K562 (cell line): ENCODE data around the gene PARD3B. TPM values are rescaled to one million over a fixed set of nuclear protein-coding genes. Genes with fewer than 3 reads are reported as not detected.

Source experiments
- ATAC-seq: fragments of 200-7000 bp; cut with Tn5 transposase; 3 replicates; pipeline ENCODE4 v1.9.1; 2020; ENCODE audit warnings: moderate library complexity
- BruUV-seq: library from RNA; stranded (reverse); fragments of 400-500 nt; replicated peaks from 2 replicates; lab custom pipeline; 2021; lab: Mats Ljungman, UMichigan
- CTCF ChIA-PET: fragments of 300-600 bp; formaldehyde crosslinking; extraction: SDS; loops from one replicate; lab custom pipeline; 2021; ENCODE audit warnings: low intra/inter-chr PET ratio; lab: Yijun Ruan, JAX
- POLR2A ChIA-PET: fragments of 300-600, 350-650 bp; sonication (Branson Sonifier 250); formaldehyde crosslinking; extraction: SDS; loops from one replicate; lab custom pipeline; 2021; ENCODE audit warnings: antibody characterized with exemption, inconsistent platforms; lab: Yijun Ruan, JAX
- DNase-seq, 4 experiments: peaks; one replicate each; pipeline versions ENCODE4 v3.0.0 to v3.0.0-alpha.2; 2011 to 2018; ENCODE audit warnings: low spot score in 3 of 4, mixed read lengths in 3 of 4; ENCODE audit errors: extremely low read depth in 1 of 4
- FAIRE-seq: peaks from 2 replicates; lab custom pipeline; 2011; peaks lifted over from hg19 to GRCh38; lab: Jason Lieb, UNC
- H2AFZ ChIP-seq: 2 replicates; pipeline ENCODE4 v1.6.0; 2011; ENCODE audit warnings: low read depth, low read length, control low read depth, inconsistent platforms
- H3K27ac ChIP-seq: fragments of 200-600 bp; 3 replicates; pipeline ENCODE4 v1.8.0; 2011; ENCODE audit warnings: low read depth, mild to moderate bottlenecking, control low read depth, inconsistent platforms, low read length, moderate library complexity, mixed read lengths; ENCODE audit errors: extremely low read depth
- H3K27me3 ChIP-seq, 2 experiments: fragments of 300-600 bp in 1 of 2; 2 replicates in 1 of 2; 3 replicates in 1 of 2; pipeline versions ENCODE4 v1.6.0 to v1.8.0; 2011; ENCODE audit warnings: inconsistent platforms in 2 of 2, low read length in 2 of 2, mild to moderate bottlenecking in 1 of 2, mixed read lengths in 1 of 2, moderate library complexity in 1 of 2; ENCODE audit not compliant: control insufficient read depth in 2 of 2, insufficient read depth in 2 of 2
- H3K36me3 ChIP-seq: fragments of 300-600 bp; 3 replicates; pipeline ENCODE4 v1.8.0; 2011; ENCODE audit warnings: mild to moderate bottlenecking, low read length, inconsistent platforms; ENCODE audit not compliant: control insufficient read depth, insufficient read depth
- H3K4me1 ChIP-seq, 2 experiments: fragments of 200-600 bp in 1 of 2; replicated peaks in 1 of 2; 2 replicates in 1 of 2; 3 replicates in 1 of 2; pipeline versions ENCODE4 v1.5.1 to v1.8.0; 2011; ENCODE audit warnings: inconsistent platforms in 2 of 2, low read length in 2 of 2, mild to moderate bottlenecking in 1 of 2, mixed read lengths in 1 of 2, moderate library complexity in 1 of 2; ENCODE audit not compliant: control insufficient read depth in 2 of 2, insufficient read depth in 2 of 2
- H3K4me2 ChIP-seq: 2 replicates; pipeline ENCODE4 v1.6.1; 2011; ENCODE audit warnings: low read length, control low read depth, inconsistent platforms, mixed read lengths; ENCODE audit not compliant: insufficient read depth
- H3K4me3 ChIP-seq: fragments of 200-600 bp; sonication (generic), shearing (Covaris generic); 2 replicates; pipeline ENCODE4 v1.5.1; 2016; ENCODE audit warnings: control low read depth, inconsistent platforms
- H3K79me2 ChIP-seq: fragments of 200-600 bp; 3 replicates; pipeline ENCODE4 v1.8.0; 2011; ENCODE audit warnings: low read length, inconsistent platforms; ENCODE audit not compliant: control insufficient read depth, insufficient read depth
- H3K9ac ChIP-seq, 2 experiments: 2 replicates each; pipeline versions ENCODE4 v1.6.0 to v1.6.1; 2011; ENCODE audit warnings: low read depth in 2 of 2, low read length in 2 of 2, control low read depth in 1 of 2, inconsistent platforms in 1 of 2, mild to moderate bottlenecking in 1 of 2, mixed read lengths in 1 of 2; ENCODE audit not compliant: insufficient read depth in 1 of 2
- H3K9me1 ChIP-seq: one replicate; pipeline ENCODE4 v1.6.0; 2011; ENCODE audit warnings: inconsistent platforms, mild to moderate bottlenecking, low read length, moderate library complexity; ENCODE audit not compliant: control insufficient read depth, insufficient read depth
- H3K9me3 ChIP-seq: replicated peaks from 2 replicates; pipeline ENCODE4 v1.5.1; 2011; ENCODE audit warnings: low read depth, low read length, inconsistent platforms; ENCODE audit not compliant: control insufficient read depth, insufficient read depth
- H4K20me1 ChIP-seq: replicated peaks from 2 replicates; pipeline ENCODE4 v1.6.1; 2011; ENCODE audit warnings: low read length, inconsistent platforms, mixed read lengths; ENCODE audit not compliant: control insufficient read depth, insufficient read depth
- CBFB ChIP-seq: sonication (generic); formaldehyde crosslinking; IDR thresholded peaks from 2 replicates; pipeline ENCODE4 v1.4.0; 2020; ENCODE audit warnings: mild to moderate bottlenecking, missing genetic modification reagents
- CBX8 ChIP-seq: fragments of 200-600 bp; sonication (generic); IDR thresholded peaks from 2 replicates; pipeline ENCODE4 v1.6.1; 2012; ENCODE audit warnings: borderline replicate concordance, mixed run types, low read depth, mild to moderate bottlenecking, moderate library complexity, mixed read lengths, low read length, control low read depth, inconsistent platforms; ENCODE audit not compliant: poor library complexity, severe bottlenecking; ENCODE audit errors: extremely low read depth
- FOXM1 ChIP-seq, 2 experiments: fragments of 450-650 bp in 1 of 2; sonication (generic) in 1 of 2; formaldehyde crosslinking in 1 of 2; IDR thresholded peaks; 2 replicates each; pipeline versions ENCODE4 v1.6.1 to v1.9.0; 2017 to 2022; ENCODE audit warnings: low read depth in 2 of 2, mild to moderate bottlenecking in 2 of 2, missing genetic modification reagents in 1 of 2, moderate library complexity in 1 of 2
- KLF1 ChIP-seq: fragments of 450-650 bp; IDR thresholded peaks from 2 replicates; pipeline ENCODE4 v1.6.1; 2016; ENCODE audit warnings: missing genetic modification characterization, missing compliant biosample characterization
- MAFF ChIP-seq: IDR thresholded peaks from 2 replicates; pipeline ENCODE4 v1.6.1; 2012; ENCODE audit warnings: low read length, improper control_type of control experiment
- NBN ChIP-seq: fragments of 450-650 bp; IDR thresholded peaks from 2 replicates; pipeline ENCODE4 v1.6.1; 2016; ENCODE audit warnings: low read depth, mild to moderate bottlenecking
- WGBS: fragments of 100-300 bp; shearing (Covaris generic); methylation state at CpG from one replicate; pipeline ENCODE4 v1.1.6; 2016; ENCODE audit warnings: low coverage, mixed read lengths; ENCODE audit not compliant: insufficient coverage; ENCODE audit errors: missing lambda C conversion rate; 5-methylcytosine and 5-hydroxymethylcytosine counted together
- in situ Hi-C: fragments of 300-500 bp; cut with MboI; formaldehyde crosslinking; loops from 4 replicates; pipeline ENCODE4 v1.15.0; 2018; ENCODE audit warnings: inconsistent platforms, mixed read lengths
- intact Hi-C: fragments of 100-400 bp; cut with micrococcal nuclease; formaldehyde crosslinking; loops from 2 replicates; pipeline ENCODE4 v1.14.2; 2022
- polyA plus RNA-seq, 8 experiments: library from polyadenylated mRNA; depleted of rRNA in 4 of 8; stranded (reverse) in 5 of 8; unstranded in 3 of 8; fragments of >200 nt; fragmentation: Nextera tagmentation in 2 of 8; fragmentation: Illumina TruSeq in 1 of 8; extraction: Ambion mirVana in 2 of 8; extraction: Trizol in 1 of 8; gene quantifications; 2 replicates each; pipeline versions ENCODE4 v1.2.1 to v1.2.3, GENCODE V29; 2011 to 2014; ENCODE audit warnings: inconsistent platforms in 1 of 8, missing spikeins in 1 of 8
- total RNA-seq, 7 experiments: library from RNA; depleted of rRNA in 6 of 7; stranded (reverse); fragments of >200 nt in 6 of 7; fragmentation: Illumina TruSeq in 2 of 7; extraction: Trizol in 2 of 7; gene quantifications; 2 replicates each; pipeline versions ENCODE4 v1.2.1 to v1.2.3, GENCODE V29; 2011 to 2021; ENCODE audit warnings: low replicate concordance in 1 of 7

PARD3B gene
- total and polyA plus RNA-seq, 9 of the 15 experiments (the other 6 are each of a cell fraction or from before 2014, with no cell fraction given): 0.15 to 3.0 (median 1.1) TPM

DNA sequence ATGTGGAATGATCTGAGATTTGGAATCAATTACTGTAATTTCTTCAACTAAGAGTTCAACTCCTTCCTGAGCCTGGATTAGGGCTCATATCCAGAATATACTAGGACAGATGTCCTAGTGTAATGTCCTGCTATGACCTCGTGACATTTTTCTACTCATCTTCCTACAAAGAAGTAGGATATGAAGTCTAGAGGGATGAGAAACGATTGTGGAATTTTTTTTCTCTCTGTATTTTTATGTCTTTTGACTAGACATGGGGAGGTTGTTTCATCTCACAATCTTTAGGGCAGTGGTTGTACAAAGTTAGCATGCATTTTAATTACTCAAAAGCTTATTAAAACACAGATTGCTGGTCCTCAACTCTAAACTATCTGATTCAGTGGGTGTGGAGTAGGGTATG, 203.0 kb downstream of the PARD3B start (continued):
- TF ChIP-seq FOXM1 (IDR thresholded peaks at IDR 0.05; ENCODE audit: low read depth) (no peak), FOXM1 (CRISPR knock-in tag; IDR thresholded peaks at IDR 0.05; ENCODE audit: low read depth) (no peak), KLF1 (tag) (no peak), CBX8 (no peak), CBFB (no peak)

DNA sequence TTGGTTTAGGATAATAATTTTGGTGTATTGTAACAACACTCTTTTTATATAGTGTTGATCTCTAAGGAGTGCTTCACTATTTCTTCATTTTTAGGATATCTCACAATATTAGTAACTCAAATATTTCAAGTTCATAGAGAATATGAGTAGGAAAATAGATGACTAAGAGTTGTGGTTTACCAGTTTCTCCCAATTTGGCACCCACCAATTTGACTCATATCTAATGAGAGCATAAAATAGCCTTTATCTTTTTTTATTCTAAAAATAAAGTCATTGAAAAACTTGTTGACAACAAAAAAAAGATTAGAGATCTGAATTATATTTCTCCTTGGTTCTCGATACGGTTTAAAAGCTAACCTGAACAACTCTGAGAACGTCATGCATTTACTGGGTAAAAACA, 204.0 kb downstream of the PARD3B start:
- intact Hi-C loops (no loop called here), in situ Hi-C loops (no loop called here)
- Histone ChIP-seq H3K4me1 (no peaks in the 10 kb centered on the region), H4K20me1 (no peaks in the 10 kb centered on the region), H3K9ac (no peak overlapping the region), H3K79me2 (no peaks in the 10 kb centered on the region), H3K4me3 (no peak overlapping the region), H3K9me1 (no peaks in the 10 kb centered on the region), H3K9me3 (no peaks in the 10 kb centered on the region), H2AFZ (no peak overlapping the region), H3K27me3 (no peaks in the 10 kb centered on the region), H3K4me2 (no peak overlapping the region), H3K36me3 (no peaks in the 10 kb centered on the region), H3K27ac (no peak overlapping the region)
- BruUV-seq: no TSS peak
- FAIRE-seq: no peak
- no peak for DNase-seq
- ATAC-seq: no peak
- 63% methylated on average over 3 of the region's 3 CpGs for WGBS
- no peak for TF ChIP-seq NBN
- no peak for TF ChIP-seq MAFF
- POLR2A ChIA-PET: no interaction called here
- CTCF ChIA-PET: interaction anchor here (0.6 kb wide), 1 partner anchor 37 kb away, joined by 3 read pairs; no protein-coding TSS in a partner anchor
